ENCODE results near the gene BSDC1. TPM values are rescaled to one million over a fixed set of nuclear protein-coding genes. Genes with fewer than 3 reads are reported as not detected.
"Not testable (repeated sequence)": the region's sequence is repeated elsewhere in the genome, so short reads cannot be mapped to it uniquely, and the experiment has no call there.

The BSDC1 gene, protein sequence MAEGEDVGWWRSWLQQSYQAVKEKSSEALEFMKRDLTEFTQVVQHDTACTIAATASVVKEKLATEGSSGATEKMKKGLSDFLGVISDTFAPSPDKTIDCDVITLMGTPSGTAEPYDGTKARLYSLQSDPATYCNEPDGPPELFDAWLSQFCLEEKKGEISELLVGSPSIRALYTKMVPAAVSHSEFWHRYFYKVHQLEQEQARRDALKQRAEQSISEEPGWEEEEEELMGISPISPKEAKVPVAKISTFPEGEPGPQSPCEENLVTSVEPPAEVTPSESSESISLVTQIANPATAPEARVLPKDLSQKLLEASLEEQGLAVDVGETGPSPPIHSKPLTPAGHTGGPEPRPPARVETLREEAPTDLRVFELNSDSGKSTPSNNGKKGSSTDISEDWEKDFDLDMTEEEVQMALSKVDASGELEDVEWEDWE
- total RNA-seq (2014; rRNA removed; shearing (Covaris generic)): 55.5 and 71.1 TPM in 2 replicates

DNA sequence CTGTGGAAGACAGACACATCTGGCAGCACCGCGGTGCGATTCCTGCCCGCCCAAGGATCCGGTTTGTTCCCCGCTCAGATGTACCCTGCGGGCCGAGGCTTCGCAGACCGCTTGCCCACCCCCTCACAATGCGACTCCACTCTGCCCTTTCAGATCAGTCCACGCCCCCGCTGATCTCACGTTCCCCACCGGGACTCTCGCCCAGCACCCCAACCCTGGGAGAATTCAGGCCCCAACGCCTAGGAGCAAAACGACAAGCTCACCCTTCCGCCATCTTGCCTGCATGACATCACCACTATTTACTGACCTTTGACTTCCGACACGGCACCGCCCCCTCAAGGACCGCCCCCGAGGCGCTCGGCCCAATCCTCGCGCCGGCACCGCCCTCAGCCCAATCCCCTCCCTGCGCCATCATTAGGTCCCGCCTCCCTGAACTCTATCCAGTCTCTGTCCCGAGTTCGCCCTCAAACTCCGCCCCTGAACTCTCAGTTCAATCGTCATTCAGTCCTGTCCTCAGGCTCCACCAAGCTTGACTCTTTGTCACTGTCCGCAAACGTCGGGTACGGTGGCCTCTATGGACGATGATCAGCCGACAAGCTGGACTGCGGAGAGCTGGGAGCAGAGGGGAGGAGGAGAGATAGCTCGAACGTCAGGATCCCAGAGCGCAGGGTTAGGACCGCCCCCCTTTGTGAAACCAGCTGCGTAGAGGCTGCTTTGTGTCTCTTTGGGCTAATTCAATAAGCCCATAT is at the start of gene BSDC1:
Gene BSDC1, minus strand, starts transcription at position 301 of the 749 bp plus-strand sequence. Its CDS starts 27 bp downstream, at position 274.
- Histone ChIP-seq H3K27ac (peak within 1 kb of the TSS; percentile 78), H3K36me3 (peaks cover 41% of the 10 kb centered on the region), H3K9me3 (replicated peaks) (no peaks in the 10 kb centered on the region), H3K4me1 (replicated peaks) (peaks cover 16% of the 10 kb centered on the region), H3K27me3 (replicated peaks) (no peaks in the 10 kb centered on the region), H3K4me3 (peak within 1 kb of the TSS; percentile 74)
- peak; percentile 97 to 99 for DNase-seq (ENCODE audit: low read depth in 1 of 2, low spot score in 2 of 2)

DNA sequence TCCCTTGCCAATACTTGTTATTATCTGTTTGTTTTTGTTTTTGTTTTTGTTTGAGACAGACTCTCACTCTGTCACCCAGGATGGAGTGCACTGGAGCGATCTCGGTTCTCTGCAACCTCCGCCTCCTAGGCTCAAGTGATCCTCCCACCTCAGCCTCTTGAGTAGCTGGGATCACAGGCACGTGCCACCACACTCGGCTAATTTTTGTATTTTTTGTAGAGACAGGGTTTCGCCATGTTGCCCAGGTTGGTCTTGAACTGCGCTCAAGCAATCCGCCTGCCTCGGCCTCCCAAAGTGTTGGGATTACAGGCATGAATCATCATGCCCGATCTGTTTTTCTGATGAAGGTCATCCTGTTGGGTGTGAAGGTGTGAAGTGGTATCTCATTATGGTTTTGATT is 47.2 kb upstream of the BSDC1 start:
- H3K9me3 ChIP-seq (replicated peaks); H3K4me3 ChIP-seq; DNase-seq (ENCODE audit: low read depth in 1 of 2, low spot score in 2 of 2); H3K4me1 ChIP-seq (replicated peaks); H3K27ac ChIP-seq; H3K36me3 ChIP-seq: not testable (repeated sequence)
- peaks cover 10% of the 10 kb centered on the region; the same call in 1 of the 2 replicates for H3K27me3 ChIP-seq (replicated peaks)

- DNase-seq (ENCODE audit: low read depth in 1 of 2, low spot score in 2 of 2); H3K9me3 ChIP-seq (replicated peaks); H3K4me1 ChIP-seq (replicated peaks); H3K4me3 ChIP-seq; H3K27ac ChIP-seq; H3K36me3 ChIP-seq: not testable (repeated sequence)
- peaks cover 10% of the 10 kb centered on the region; the same call in 1 of the 2 replicates for H3K27me3 ChIP-seq (replicated peaks)
Observed at GRCh38 chr1:32438777-32439176, 44.5 kb upstream of the BSDC1 start.

DNA sequence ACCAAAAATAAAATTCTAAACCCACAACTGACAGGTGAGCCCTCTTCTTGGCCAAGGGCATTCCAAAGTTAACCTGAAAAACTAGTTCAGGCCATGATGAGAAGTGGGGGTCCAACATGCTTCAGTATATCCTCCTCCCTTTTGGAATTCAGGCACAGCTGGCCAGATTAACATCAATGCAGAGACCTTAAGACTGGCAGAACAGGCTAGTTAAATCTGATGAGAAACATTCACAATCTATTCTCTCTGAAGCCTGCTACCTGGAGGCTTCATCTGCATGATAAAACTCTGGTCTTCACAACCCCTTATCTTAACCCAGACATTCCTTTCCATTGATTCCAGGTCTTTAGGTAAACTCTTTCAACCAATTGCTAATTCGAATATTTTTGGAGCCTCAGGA is 43.9 kb upstream of the BSDC1 start:
- Histone ChIP-seq H3K4me3 (no peak overlapping the region), H3K27ac (no peak overlapping the region), H3K27me3 (replicated peaks) (peaks cover 10% of the 10 kb centered on the region; the same call in 1 of the 2 replicates), H3K36me3 (no peaks in the 10 kb centered on the region), H3K4me1 (replicated peaks) (no peaks in the 10 kb centered on the region), H3K9me3 (replicated peaks) (no peaks in the 10 kb centered on the region)
- no peak for DNase-seq (ENCODE audit: low read depth in 1 of 2, low spot score in 2 of 2)

DNA sequence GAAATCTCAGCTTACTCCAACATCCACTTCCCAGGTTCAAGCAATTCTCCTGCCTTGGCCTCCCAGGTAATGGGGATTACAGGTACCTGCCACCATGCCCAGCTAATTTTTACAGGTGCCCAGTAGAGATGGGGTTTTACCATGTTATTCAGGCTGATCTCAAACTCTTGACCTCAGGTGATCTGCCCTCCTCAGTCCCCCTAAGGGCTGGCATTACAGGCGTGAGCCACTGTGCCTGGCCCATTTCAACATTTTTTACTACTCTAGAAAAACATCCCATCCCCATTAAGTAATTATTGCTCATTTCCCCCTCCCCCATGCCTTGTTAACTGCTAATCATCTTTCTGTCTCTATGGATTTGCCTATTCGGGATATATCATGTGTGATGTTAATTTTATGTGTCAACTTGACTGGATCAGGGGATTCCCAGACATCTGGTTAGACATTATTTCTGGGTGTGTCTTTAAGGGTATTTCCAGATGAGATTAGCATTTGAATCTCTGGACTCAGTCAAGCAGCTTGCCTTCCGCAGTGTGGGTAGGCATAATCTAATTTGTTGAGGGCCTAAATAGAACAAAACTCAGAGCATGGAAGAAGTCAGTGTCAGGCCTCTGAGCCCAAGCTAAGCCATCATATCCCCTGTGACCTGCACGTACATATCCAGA is 37.6 kb upstream of the BSDC1 start:
- Histone ChIP-seq H3K9me3 (replicated peaks) (no peaks in the 10 kb centered on the region), H3K36me3 (no peaks in the 10 kb centered on the region), H3K27ac (no peak overlapping the region), H3K27me3 (replicated peaks) (0 out of 2 replicates have a peak, but pooled peaks cover 4% of the 10 kb centered on the region), H3K4me1 (replicated peaks) (no peaks in the 10 kb centered on the region), H3K4me3 (no peak overlapping the region)
- DNase-seq (ENCODE audit: low read depth in 1 of 2, low spot score in 2 of 2): no peak

GRCh38 chr1:32427264-32427963 is 33.2 kb upstream of the BSDC1 start:
- H3K27ac ChIP-seq: no peak overlapping the region
- no peaks in the 10 kb centered on the region for H3K9me3 ChIP-seq (replicated peaks)
- DNase-seq (ENCODE audit: low read depth in 1 of 2, low spot score in 2 of 2): no peak
- H3K4me1 ChIP-seq (replicated peaks): no peaks in the 10 kb centered on the region
- H3K4me3 ChIP-seq: no peak overlapping the region
- 0 out of 2 replicates have a peak, but pooled peaks cover 4% of the 10 kb centered on the region for H3K27me3 ChIP-seq (replicated peaks)
- H3K36me3 ChIP-seq: no peaks in the 10 kb centered on the region

- H3K4me3 ChIP-seq: no peak overlapping the region
- H3K36me3 ChIP-seq: no peaks in the 10 kb centered on the region
- no peak for DNase-seq (ENCODE audit: low read depth in 1 of 2, low spot score in 2 of 2)
- H3K27ac ChIP-seq: no peak overlapping the region
- no peaks in the 10 kb centered on the region for H3K4me1 ChIP-seq (replicated peaks)
- no peaks in the 10 kb centered on the region for H3K9me3 ChIP-seq (replicated peaks)
- 0 out of 2 replicates have a peak, but pooled peaks cover 4% of the 10 kb centered on the region for H3K27me3 ChIP-seq (replicated peaks)
Observed at GRCh38 chr1:32426489-32427255, 32.4 kb upstream of the BSDC1 start.

DNA sequence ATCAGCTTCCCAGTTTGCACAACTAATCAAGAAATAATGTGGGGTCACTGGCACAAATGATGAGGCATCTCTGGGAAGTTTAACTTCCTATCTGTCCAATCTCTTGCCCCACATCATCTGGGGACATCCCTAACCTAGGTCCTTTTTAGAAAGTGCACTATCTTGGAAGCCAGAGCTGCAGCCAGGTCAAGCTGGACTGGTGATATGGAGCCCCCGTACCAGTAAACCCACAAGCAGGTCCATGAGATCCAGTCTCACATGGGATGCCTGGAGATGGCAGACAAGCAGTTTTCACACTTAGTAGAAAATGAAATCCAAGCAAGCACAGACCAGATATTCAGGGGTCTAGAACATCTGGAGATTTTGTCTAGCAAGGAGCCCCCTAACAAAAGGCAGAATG is 27.5 kb upstream of the BSDC1 start:
- no peak overlapping the region for H3K27ac ChIP-seq

GRCh38 chr1:32414186-32414886 is 20.1 kb upstream of the BSDC1 start:
- H3K36me3 ChIP-seq: no peaks in the 10 kb centered on the region
- no peak for DNase-seq (ENCODE audit: low read depth in 1 of 2, low spot score in 2 of 2)
- H3K4me1 ChIP-seq (replicated peaks): no peaks in the 10 kb centered on the region; the same call in 1 of the 2 replicates

More for the DNA sequence above, 27.5 kb upstream of the BSDC1 start:
- no peaks in the 10 kb centered on the region; the same call in 1 of the 2 replicates for H3K9me3 ChIP-seq (replicated peaks)
- no peaks in the 10 kb centered on the region for H3K36me3 ChIP-seq
- H3K27me3 ChIP-seq (replicated peaks): no peaks in the 10 kb centered on the region
- H3K4me1 ChIP-seq (replicated peaks): no peaks in the 10 kb centered on the region
- no peak overlapping the region for H3K4me3 ChIP-seq
- DNase-seq (ENCODE audit: low read depth in 1 of 2, low spot score in 2 of 2): no peak

GRCh38 chr1:32413507-32414185 is 19.4 kb upstream of the BSDC1 start:
- Histone ChIP-seq H3K9me3 (replicated peaks) (no peaks in the 10 kb centered on the region), H3K36me3 (no peaks in the 10 kb centered on the region), H3K27me3 (replicated peaks) (no peaks in the 10 kb centered on the region), H3K4me3 (no peak overlapping the region), H3K4me1 (replicated peaks) (no peaks in the 10 kb centered on the region; the same call in 1 of the 2 replicates), H3K27ac (no peak overlapping the region)
- DNase-seq (ENCODE audit: low read depth in 1 of 2, low spot score in 2 of 2): peak; percentile 48 to 72

More at GRCh38 chr1:32414186-32414886, 20.1 kb upstream of the BSDC1 start:
- H3K27ac ChIP-seq: no peak overlapping the region
- H3K4me3 ChIP-seq: no peak overlapping the region
- H3K9me3 ChIP-seq (replicated peaks): no peaks in the 10 kb centered on the region
- no peaks in the 10 kb centered on the region for H3K27me3 ChIP-seq (replicated peaks)

- H3K4me3 ChIP-seq: no peak overlapping the region
- no peaks in the 10 kb centered on the region; the same call in 1 of the 2 replicates for H3K4me1 ChIP-seq (replicated peaks)
- no peaks in the 10 kb centered on the region for H3K9me3 ChIP-seq (replicated peaks)
- no peak overlapping the region for H3K27ac ChIP-seq
- H3K36me3 ChIP-seq: no peaks in the 10 kb centered on the region
- no peaks in the 10 kb centered on the region for H3K27me3 ChIP-seq (replicated peaks)
- DNase-seq (ENCODE audit: low read depth in 1 of 2, low spot score in 2 of 2): no peak
Observed at GRCh38 chr1:32411261-32411660, 17.0 kb upstream of the BSDC1 start.
